Coronary artery (tissue), 2 donors: ENCODE results near the gene KCNJ13.

Source experiments
- DNase-seq: peaks from one replicate; pipeline ENCODE4 v3.0.0-alpha.2; 2017; ENCODE audit warnings: low spot score
- H3K27ac ChIP-seq, 2 donors: fragments of 200-600 bp; sonication (generic); one replicate each; pipeline ENCODE4 v1.5.1; 2016 to 2019
- H3K4me3 ChIP-seq: fragments of 200-600 bp; sonication (generic); 2 replicates; pipeline ENCODE4 v1.5.1; 2016; ENCODE audit warnings: mild to moderate bottlenecking, moderate library complexity
- CTCF ChIP-seq: fragments of 200-600 bp; sonication (generic); IDR thresholded peaks from one replicate; pipeline ENCODE4 v1.5.1; 2019; ENCODE audit warnings: antibody characterized with exemption

Gene KCNJ13

GRCh38 chr2:232776435-232776834 is at the start of gene KCNJ13:
Gene KCNJ13, minus strand, starts transcription at chr2:232776565. Its CDS starts 5,203 bp downstream, at chr2:232771362.
- H3K4me3 ChIP-seq: no peak within 1 kb of the TSS
- TF ChIP-seq CTCF: no peak
- DNase-seq: no peak
- H3K27ac ChIP-seq: no peak within 1 kb of the TSS

- Histone ChIP-seq H3K4me3 (no peak overlapping the region), H3K27ac (no peak overlapping the region)
- no peak for TF ChIP-seq CTCF
- no peak for DNase-seq
These were observed 41.4 kb upstream of the KCNJ13 start for GRCh38 chr2:232817756-232818155.

GRCh38 chr2:232816657-232817056 is 40.3 kb upstream of the KCNJ13 start:
- DNase-seq: no peak
- no peak for TF ChIP-seq CTCF
- no peak overlapping the region for H3K4me3 ChIP-seq
- no peak overlapping the region for H3K27ac ChIP-seq

GRCh38 chr2:232815569-232815968 is 39.2 kb upstream of the KCNJ13 start:
- no peak for DNase-seq
- TF ChIP-seq CTCF: no peak
- H3K4me3 ChIP-seq: no peak overlapping the region
- no peak overlapping the region for H3K27ac ChIP-seq

- TF ChIP-seq CTCF: no peak
- H3K4me3 ChIP-seq: no peak overlapping the region
- H3K27ac ChIP-seq: no peak overlapping the region
- no peak for DNase-seq
These were observed 34.1 kb upstream of the KCNJ13 start for GRCh38 chr2:232810444-232810843.

- Histone ChIP-seq H3K27ac (no peak overlapping the region), H3K4me3 (no peak overlapping the region)
- no peak for DNase-seq
- TF ChIP-seq CTCF: no peak
These were observed 33.2 kb upstream of the KCNJ13 start for GRCh38 chr2:232809349-232810124.

GRCh38 chr2:232802091-232802490 is 25.7 kb upstream of the KCNJ13 start:
- no peak for TF ChIP-seq CTCF
- Histone ChIP-seq H3K4me3 (no peak overlapping the region), H3K27ac (no peak overlapping the region)
- DNase-seq: no peak
